ENCODE measurements around the gene CPNE9.
A peak's percentile ranks its signal among the peaks of the same experiment; 100 is the strongest.

The CPNE9 gene

DNA sequence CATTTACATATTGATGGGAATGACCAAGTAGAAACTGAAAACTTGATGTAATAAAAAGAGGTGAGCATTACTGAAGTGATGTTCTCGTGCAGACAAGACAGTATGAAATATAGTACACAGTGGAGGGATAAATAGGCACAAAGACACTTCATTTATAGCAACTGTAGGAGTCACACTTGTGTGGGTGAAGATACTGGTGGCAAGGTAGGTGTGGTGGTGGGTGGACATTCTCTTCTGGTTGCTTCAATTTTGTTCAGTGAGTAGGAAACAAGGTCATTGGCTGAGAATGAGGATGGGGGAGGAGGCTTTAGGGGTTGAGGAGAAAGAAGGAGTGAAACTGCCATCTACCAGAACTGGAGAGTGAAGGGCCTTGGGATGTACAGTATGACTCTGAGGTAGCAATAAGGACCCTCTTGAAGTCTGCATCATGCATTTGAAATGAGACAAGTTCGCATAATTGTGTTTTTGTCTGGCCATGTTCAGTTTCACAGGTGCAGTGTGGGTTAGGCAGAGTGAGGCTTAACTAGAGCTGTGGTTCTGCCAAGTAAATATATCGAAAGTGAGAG, 6.6 kb downstream of the CPNE9 start:
- DNase-seq (ENCODE audit: low spot score), result no peak
- no peak for TF ChIP-seq CTCF (IDR thresholded peaks at IDR 0.05; ENCODE audit: borderline replicate concordance, control extremely low read depth, extremely low read depth, insufficient read depth, missing control alignments)
- in situ Hi-C loops (cut with MboI; ENCODE audit: low sequenced_read_pairs, unreplicated experiment), result no loop called here

GRCh38 chr3:9712415-9712814, 8.8 kb downstream of the CPNE9 start:
- in situ Hi-C loops (cut with MboI; ENCODE audit: low sequenced_read_pairs, unreplicated experiment), result no loop called here
- no peak for TF ChIP-seq CTCF (IDR thresholded peaks at IDR 0.05; ENCODE audit: borderline replicate concordance, control extremely low read depth, extremely low read depth, insufficient read depth, missing control alignments)
- DNase-seq (ENCODE audit: low spot score), result no peak

GRCh38 chr3:9713142-9713541, 9.5 kb downstream of the CPNE9 start:
- no peak for DNase-seq (ENCODE audit: low spot score)
- TF ChIP-seq CTCF (IDR thresholded peaks at IDR 0.05; ENCODE audit: borderline replicate concordance, control extremely low read depth, extremely low read depth, insufficient read depth, missing control alignments), result no peak
- in situ Hi-C loops (cut with MboI; ENCODE audit: low sequenced_read_pairs, unreplicated experiment), result no loop called here

GRCh38 chr3:9715136-9715535, 11.5 kb downstream of the CPNE9 start:
- in situ Hi-C loops (cut with MboI; ENCODE audit: low sequenced_read_pairs, unreplicated experiment), result no loop called here
- TF ChIP-seq CTCF (IDR thresholded peaks at IDR 0.05; ENCODE audit: borderline replicate concordance, control extremely low read depth, extremely low read depth, insufficient read depth, missing control alignments), result no peak
- no peak for DNase-seq (ENCODE audit: low spot score)

- no peak for DNase-seq (ENCODE audit: low spot score)
- peak; percentile 38 for TF ChIP-seq CTCF (IDR thresholded peaks at IDR 0.05; ENCODE audit: borderline replicate concordance, control extremely low read depth, extremely low read depth, insufficient read depth, missing control alignments)
- in situ Hi-C loops (cut with MboI; ENCODE audit: low sequenced_read_pairs, unreplicated experiment), result no loop called here
These were observed 12.3 kb downstream of the CPNE9 start for GRCh38 chr3:9715764-9716437.

DNA sequence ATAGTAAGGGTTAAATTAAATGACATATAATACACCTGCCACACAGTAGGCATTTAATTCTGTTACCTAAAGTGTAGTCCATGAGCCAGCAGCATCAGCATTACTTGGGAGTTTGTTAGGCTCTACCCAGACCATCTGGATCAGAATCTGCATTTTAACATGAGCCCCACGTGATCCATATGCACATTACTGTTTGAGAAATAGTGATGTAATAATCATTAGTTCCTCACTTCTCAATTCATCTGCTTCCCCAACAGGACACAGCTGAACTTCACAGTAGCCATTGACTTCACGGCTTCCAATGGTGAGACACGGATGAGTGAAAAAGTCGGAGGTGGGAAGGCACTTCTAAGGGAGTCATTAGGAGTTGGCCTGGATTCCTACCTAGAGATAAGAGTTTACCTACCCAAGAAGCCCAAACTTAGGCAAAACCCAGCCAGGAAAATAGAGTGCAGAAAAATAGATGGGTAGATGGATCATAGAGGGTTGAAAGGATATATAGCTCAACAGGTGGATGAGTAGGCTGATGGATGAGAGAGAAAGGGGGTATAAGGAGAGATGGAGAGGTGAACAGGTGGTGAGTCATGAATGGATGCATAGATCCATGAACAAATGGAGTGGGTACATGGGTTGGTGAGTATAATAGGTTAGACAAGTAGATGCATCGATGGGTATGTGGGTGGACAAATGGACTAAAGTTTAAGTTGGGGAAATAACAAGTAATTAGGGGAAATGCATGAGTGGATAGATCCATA, 13.3 kb downstream of the CPNE9 start:
- no peak for TF ChIP-seq CTCF (IDR thresholded peaks at IDR 0.05; ENCODE audit: borderline replicate concordance, control extremely low read depth, extremely low read depth, insufficient read depth, missing control alignments)
- in situ Hi-C loops (cut with MboI; ENCODE audit: low sequenced_read_pairs, unreplicated experiment), result no loop called here
- DNase-seq (ENCODE audit: low spot score), result no peak

Data from GM13976 (cell line).